WTC11 (cell line): ENCODE results near the gene PTPRU. TPM values are rescaled to one million over a fixed set of nuclear protein-coding genes. Genes with fewer than 3 reads are reported as not detected.
"Not testable (repeated sequence)": the region's sequence is repeated elsewhere in the genome, so short reads cannot be mapped to it uniquely, and the experiment has no call there.

Experiments used
- ATAC-seq: fragments of 200-7000 bp; cut with Tn5 transposase; 2 replicates; pipeline ENCODE4 v1.10.0; 2021; ENCODE audit warnings: mild to moderate bottlenecking, moderate library complexity
- CTCF ChIA-PET: fragments of 300-600 bp; sonication (Branson Sonifier 250); formaldehyde crosslinking; loops from one replicate; lab custom pipeline; 2021; ENCODE audit warnings: antibody characterized with exemption; lab: Charles Lee
- POLR2A ChIA-PET: fragments of 350-600 bp; sonication (Branson Sonifier 250); formaldehyde crosslinking; loops from one replicate; lab custom pipeline; 2021; ENCODE audit warnings: antibody characterized with exemption; lab: Charles Lee
- DNase-seq: peaks from one replicate; pipeline ENCODE4 v3.0.0; 2021; ENCODE audit warnings: low spot score
- H3K27ac Mint-ChIP-seq: 2 replicates; pipeline ENCODE4 v1.8.0; 2021; ENCODE audit warnings: mixed read lengths
- H3K27me3 Mint-ChIP-seq: 2 replicates; pipeline ENCODE4 v1.8.0; 2021; ENCODE audit warnings: low read depth, mild to moderate bottlenecking, moderate library complexity, mixed read lengths
- H3K36me3 Mint-ChIP-seq: 2 replicates; pipeline ENCODE4 v1.8.0; 2021; ENCODE audit warnings: mixed read lengths
- H3K4me1 Mint-ChIP-seq: 2 replicates; pipeline ENCODE4 v1.8.0; 2022; ENCODE audit warnings: mixed read lengths
- H3K4me3 Mint-ChIP-seq: 2 replicates; pipeline ENCODE4 v1.8.0; 2021; ENCODE audit warnings: mild to moderate bottlenecking, moderate library complexity, mixed read lengths
- H3K9me3 Mint-ChIP-seq: 2 replicates; pipeline ENCODE4 v1.8.0; 2021; ENCODE audit warnings: mixed read lengths
- CREB1 ChIP-seq: sonication (generic); formaldehyde crosslinking; IDR thresholded peaks from 2 replicates; pipeline ENCODE4 v1.8.0; 2023; ENCODE audit warnings: mild to moderate bottlenecking, missing genetic modification reagents
- E2F4 ChIP-seq: sonication (generic); formaldehyde crosslinking; IDR thresholded peaks from 2 replicates; pipeline ENCODE4 v1.8.1; 2022; ENCODE audit warnings: low read depth, mild to moderate bottlenecking, moderate library complexity, missing genetic modification reagents, borderline replicate concordance
- ELF4 ChIP-seq: sonication (generic); formaldehyde crosslinking; IDR thresholded peaks from 2 replicates; pipeline ENCODE4 v1.8.1; 2022; ENCODE audit warnings: low read depth, mild to moderate bottlenecking, moderate library complexity, missing genetic modification reagents
- EMX1 ChIP-seq: fragments of 250-450 bp; sonication (Bioruptor Pico); IDR thresholded peaks from 2 replicates; pipeline ENCODE4 v1.8.0; 2021; ENCODE audit warnings: mild to moderate bottlenecking
- ESRRA ChIP-seq: sonication (generic); formaldehyde crosslinking; IDR thresholded peaks from 2 replicates; pipeline ENCODE4 v1.8.1; 2022; ENCODE audit warnings: mild to moderate bottlenecking, missing genetic modification reagents, borderline replicate concordance
- ETV6 ChIP-seq: sonication (generic); formaldehyde crosslinking; IDR thresholded peaks from 2 replicates; pipeline ENCODE4 v1.8.1; 2022; ENCODE audit warnings: mild to moderate bottlenecking, missing genetic modification reagents
- FOXP1 ChIP-seq: sonication (generic); formaldehyde crosslinking; IDR thresholded peaks from 2 replicates; pipeline ENCODE4 v1.8.0; 2022; ENCODE audit warnings: missing genetic modification reagents, mild to moderate bottlenecking, moderate library complexity, borderline replicate concordance
- GABPB1 ChIP-seq: sonication (generic); formaldehyde crosslinking; IDR thresholded peaks from 2 replicates; pipeline ENCODE4 v1.8.1; 2023; ENCODE audit warnings: mild to moderate bottlenecking, missing genetic modification reagents
- GTF2I ChIP-seq: fragments of 250-450 bp; sonication (Bioruptor Pico); conservative IDR thresholded peaks from 2 replicates; pipeline ENCODE4 v1.4.0; 2021; ENCODE audit warnings: mild to moderate bottlenecking
- JAZF1 ChIP-seq: fragments of 250-450 bp; sonication (Bioruptor Pico); IDR thresholded peaks from 2 replicates; pipeline ENCODE4 v1.9.0; 2021; ENCODE audit warnings: moderate library complexity, mild to moderate bottlenecking, inconsistent platforms
- JUN ChIP-seq: sonication (generic); formaldehyde crosslinking; IDR thresholded peaks from 2 replicates; pipeline ENCODE4 v1.8.0; 2023; ENCODE audit warnings: mild to moderate bottlenecking, missing genetic modification reagents
- MLX ChIP-seq: sonication (generic); formaldehyde crosslinking; IDR thresholded peaks from 2 replicates; pipeline ENCODE4 v1.8.1; 2023; ENCODE audit warnings: mild to moderate bottlenecking, missing genetic modification reagents, moderate library complexity
- MXD4 ChIP-seq: fragments of 250-450 bp; sonication (Bioruptor Pico); IDR thresholded peaks from 2 replicates; pipeline ENCODE4 v1.8.0; 2021; ENCODE audit warnings: mild to moderate bottlenecking, moderate library complexity, borderline replicate concordance
- NFE2L1 ChIP-seq: sonication (generic); formaldehyde crosslinking; IDR thresholded peaks from 2 replicates; pipeline ENCODE4 v1.8.1; 2023; ENCODE audit warnings: missing genetic modification reagents
- PREB ChIP-seq: sonication (generic); formaldehyde crosslinking; IDR thresholded peaks from 2 replicates; pipeline ENCODE4 v1.8.1; 2022; ENCODE audit warnings: mild to moderate bottlenecking, missing genetic modification reagents, moderate library complexity, borderline replicate concordance
- PRRX2 ChIP-seq: fragments of 250-450 bp; sonication (Bioruptor Pico); IDR thresholded peaks from 2 replicates; pipeline ENCODE4 v1.8.0; 2021; ENCODE audit warnings: mild to moderate bottlenecking
- RELA ChIP-seq: sonication (generic); formaldehyde crosslinking; IDR thresholded peaks from 2 replicates; pipeline ENCODE4 v1.8.1; 2022; ENCODE audit warnings: missing genetic modification reagents, mild to moderate bottlenecking, borderline replicate concordance
- SMAD4 ChIP-seq: sonication (generic); formaldehyde crosslinking; IDR thresholded peaks from 2 replicates; pipeline ENCODE4 v1.8.0; 2022; ENCODE audit warnings: mild to moderate bottlenecking, missing genetic modification reagents
- SP1 ChIP-seq: sonication (generic); formaldehyde crosslinking; conservative IDR thresholded peaks from 2 replicates; pipeline ENCODE4 v1.8.1; 2022; ENCODE audit warnings: missing genetic modification reagents
- ZNF138 ChIP-seq: sonication (generic); formaldehyde crosslinking; conservative IDR thresholded peaks from 2 replicates; pipeline ENCODE4 v1.8.1; 2022; ENCODE audit warnings: mild to moderate bottlenecking, moderate library complexity, missing genetic modification reagents
- ZNF396 ChIP-seq: fragments of 250-450 bp; sonication (Bioruptor Pico); IDR thresholded peaks from 2 replicates; pipeline ENCODE4 v1.8.0; 2021; ENCODE audit warnings: mild to moderate bottlenecking, moderate library complexity, borderline replicate concordance
- ZNF416 ChIP-seq: fragments of 250-450 bp; sonication (Bioruptor Pico); IDR thresholded peaks from 2 replicates; pipeline ENCODE4 v1.9.0; 2021; ENCODE audit warnings: mild to moderate bottlenecking, inconsistent platforms
- total RNA-seq: library from RNA; stranded (reverse); gene quantifications from 3 replicates; pipeline ENCODE4 v1.2.3, GENCODE V29; 2021

Gene PTPRU
- total RNA-seq, 1 experiment from 2014 or later: 75.4 TPM

DNA sequence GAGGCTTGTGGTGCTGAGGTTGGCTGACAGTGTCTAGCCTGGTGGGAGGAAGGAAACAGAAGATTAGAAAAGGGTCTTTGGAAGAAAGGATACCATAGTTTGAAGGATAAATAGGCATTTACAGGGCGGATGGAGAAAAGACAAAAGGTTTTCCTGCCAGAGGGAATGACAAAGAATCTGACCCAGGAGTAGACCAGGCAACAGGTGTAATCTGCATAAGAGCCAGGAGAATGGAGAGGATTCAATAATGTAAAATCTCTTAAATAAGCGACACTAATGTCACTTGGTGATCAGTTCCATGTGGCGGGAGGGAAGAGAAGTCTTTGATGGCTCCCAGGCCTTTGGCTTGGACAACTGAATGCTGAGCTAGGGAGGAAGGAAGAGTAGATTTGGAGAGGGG lies 15.0 kb upstream of the PTPRU start:
- Mint-ChIP-seq H3K27ac (peak overlapping the region; percentile 60), H3K4me1 (peaks cover 26% of the 10 kb centered on the region), H3K36me3 (peaks cover 5% of the 10 kb centered on the region; the same call in 1 of the 2 replicates), H3K9me3 (no peaks in the 10 kb centered on the region), H3K4me3 (no peak overlapping the region), H3K27me3 (no peaks in the 10 kb centered on the region)
- TF ChIP-seq GABPB1 (CRISPR knock-in tag) (no peak), ZNF416 (CRISPR knock-in tag) (no peak), SP1 (CRISPR knock-in tag) (no peak), SMAD4 (CRISPR knock-in tag) (no peak)
- POLR2A ChIA-PET: no interaction called here
- CTCF ChIA-PET: interaction anchor here (1.2 kb wide), 1 partner anchor 39 kb away, joined by 5 read pairs; the partner anchor contains the start of gene SRSF4
- DNase-seq: no peak
- ATAC-seq: no peak

DNA sequence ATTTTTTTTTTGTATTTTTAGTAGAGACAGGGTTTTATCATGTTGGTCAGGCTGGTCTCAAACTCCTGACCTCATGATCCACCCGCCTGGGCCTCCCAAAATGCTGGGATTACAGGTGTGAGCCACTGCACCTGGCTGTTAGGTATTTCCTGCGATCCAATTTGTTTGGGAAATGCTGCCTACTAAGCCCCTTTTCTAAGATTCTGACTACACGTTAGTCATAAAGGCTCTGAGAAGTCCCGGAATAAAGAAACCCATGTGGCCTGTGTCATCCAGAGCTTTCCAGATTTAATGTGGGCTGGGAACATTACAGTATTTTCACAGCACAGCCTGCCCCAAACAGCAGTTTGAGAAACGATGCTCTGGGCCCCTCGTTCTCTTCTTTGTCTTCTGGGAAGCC lies 14.1 kb upstream of the PTPRU start:
- H3K27ac Mint-ChIP-seq: peak overlapping the region; percentile 54; the same call in 1 of the 2 replicates
- POLR2A ChIA-PET: not testable (repeated sequence)

GRCh38 chr1:29222686-29223085 lies 13.6 kb upstream of the PTPRU start:
- Mint-ChIP-seq H3K27me3 (no peaks in the 10 kb centered on the region), H3K27ac (peak overlapping the region; percentile 54; the same call in 1 of the 2 replicates), H3K4me1 (peaks cover 33% of the 10 kb centered on the region), H3K9me3 (no peaks in the 10 kb centered on the region), H3K4me3 (no peak overlapping the region), H3K36me3 (peaks cover 5% of the 10 kb centered on the region; the same call in 1 of the 2 replicates)
- ChIA-PET CTCF (interaction anchor here (1.2 kb wide), 1 partner anchor 41 kb away, joined by 5 read pairs; the partner anchor contains the start of gene SRSF4), POLR2A (no interaction called here)
- TF ChIP-seq PRRX2 (CRISPR knock-in tag) (no peak), GTF2I (CRISPR knock-in tag) (no peak), JAZF1 (CRISPR knock-in tag) (no peak), ETV6 (no peak), ESRRA (CRISPR knock-in tag) (no peak)
- DNase-seq: no peak
- ATAC-seq: no peak

More for the DNA sequence above, 14.1 kb upstream of the PTPRU start:
- H3K9me3 Mint-ChIP-seq, H3K27me3 Mint-ChIP-seq, DNase-seq, H3K4me3 Mint-ChIP-seq, ATAC-seq, H3K36me3 Mint-ChIP-seq: not testable (repeated sequence)
- H3K4me1 Mint-ChIP-seq: peaks cover 28% of the 10 kb centered on the region
- CTCF ChIA-PET: interaction anchor here (1.2 kb wide), 1 partner anchor 40 kb away, joined by 5 read pairs; the partner anchor contains the start of gene SRSF4

DNA sequence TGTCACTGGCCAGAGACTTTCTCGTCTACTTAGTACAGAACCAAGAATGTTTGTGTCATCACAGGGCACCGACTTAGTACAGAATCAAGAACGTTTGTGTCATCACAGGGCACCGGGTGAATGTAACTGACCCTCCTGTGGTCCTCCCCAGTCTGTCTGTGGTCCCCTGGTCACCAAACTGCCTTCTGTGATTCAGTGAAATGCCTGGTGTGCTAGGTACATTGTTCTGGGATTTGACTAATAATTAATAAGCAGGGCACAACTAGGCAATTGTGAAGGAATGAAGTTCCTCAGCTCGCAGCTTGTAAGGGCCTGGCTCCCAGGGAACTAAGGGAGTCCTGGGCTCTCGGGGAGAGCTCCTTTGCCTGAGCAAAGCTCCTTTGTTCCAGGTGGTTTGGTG lies 12.8 kb upstream of the PTPRU start:
- CTCF ChIA-PET: no interaction called here
- no peak overlapping the region for H3K27ac Mint-ChIP-seq

More for the DNA sequence above, 12.8 kb upstream of the PTPRU start:
- TF ChIP-seq CREB1 (CRISPR knock-in tag): no peak
- no peak for TF ChIP-seq JUN (CRISPR knock-in tag)
- no peak for TF ChIP-seq ZNF396 (CRISPR knock-in tag)
- TF ChIP-seq JAZF1 (CRISPR knock-in tag): no peak
- TF ChIP-seq MLX: no peak
- TF ChIP-seq GABPB1 (CRISPR knock-in tag): no peak
- TF ChIP-seq GTF2I (CRISPR knock-in tag): no peak
- no peak for TF ChIP-seq PREB
- TF ChIP-seq FOXP1: no peak
- no peak for TF ChIP-seq RELA
- TF ChIP-seq E2F4: no peak
- TF ChIP-seq ELF4 (CRISPR knock-in tag): no peak
- no peak for TF ChIP-seq MXD4
- no peak for TF ChIP-seq EMX1
- TF ChIP-seq ZNF138 (CRISPR knock-in tag): no peak
- TF ChIP-seq NFE2L1 (CRISPR knock-in tag): no peak
- ATAC-seq (no peak), DNase-seq (no peak)
- POLR2A ChIA-PET: no interaction called here
- peaks cover 5% of the 10 kb centered on the region; the same call in 1 of the 2 replicates for H3K36me3 Mint-ChIP-seq
- no peaks in the 10 kb centered on the region for H3K27me3 Mint-ChIP-seq
- H3K9me3 Mint-ChIP-seq: no peaks in the 10 kb centered on the region
- peaks cover 36% of the 10 kb centered on the region for H3K4me1 Mint-ChIP-seq
- no peak overlapping the region for H3K4me3 Mint-ChIP-seq
